Left colon (tissue), 2 donors: ENCODE measurements around the gene TESK2. TPM values are rescaled to one million over a fixed set of nuclear protein-coding genes. Genes with fewer than 3 reads are reported as not detected.

Experiments
- ATAC-seq: fragments of 200-7000 bp; cut with Tn5 transposase; one replicate; pipeline ENCODE4 v1.9.1; 2020; ENCODE audit warnings: mild to moderate bottlenecking, moderate library complexity
- DNase-seq, 2 donors: peaks; one replicate each; pipeline ENCODE4 v3.0.0-alpha.2; 2020
- intact Hi-C, 2 donors: fragments of 100-400 bp; cut with DNase I in 1 of 2; cut with micrococcal nuclease in 1 of 2; formaldehyde crosslinking; loops; one replicate each; pipeline versions ENCODE4 v1.11.2 to v1.14.0; 2022; cut with DNase I, micrococcal nuclease
- total RNA-seq, 2 donors: library from RNA; stranded (reverse); fragmentation: NEBNext Ultra II Directional; extraction: Animal tissue kit (Norgen Biotek cat#: 25700); gene quantifications; one replicate each; pipeline ENCODE4 v1.2.1, GENCODE V29; 2021
- donor health status: DM: no; HTN: no; CAD: no.
- donor health status: DM: yes; HTN: yes; CAD: no.

TESK2 gene
- total RNA-seq, 2 donors from 2014 or later: 8.4 to 17.5 TPM

DNA sequence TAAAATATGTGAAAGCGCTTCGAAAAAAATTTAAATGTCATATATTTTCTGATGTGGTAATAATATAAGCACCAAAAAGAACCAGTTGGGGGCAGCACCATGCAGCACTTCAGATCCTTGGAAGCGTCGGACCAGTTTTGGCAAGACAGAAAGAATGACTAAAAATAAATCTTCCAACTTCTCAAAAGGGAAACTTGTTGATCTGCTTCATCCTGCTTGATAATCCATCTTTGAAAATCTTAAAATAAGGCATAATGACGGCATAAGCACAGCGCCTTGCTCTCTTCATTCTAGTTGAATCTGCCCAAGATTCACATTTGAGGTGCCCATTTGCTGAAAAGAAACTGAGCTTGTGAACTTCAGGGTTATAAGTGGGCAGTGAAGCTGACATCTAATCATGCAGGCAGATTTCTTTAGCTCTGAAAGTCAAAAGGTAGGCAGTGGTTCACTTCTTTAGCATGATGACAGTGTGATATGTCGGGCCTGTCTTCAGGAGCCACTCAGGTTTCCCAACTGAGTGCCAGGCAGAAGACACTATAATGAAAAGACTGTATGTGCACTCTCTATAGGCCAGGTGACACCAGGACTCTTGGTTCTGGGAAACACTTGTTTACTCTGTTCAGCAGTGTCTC is 131.0 kb downstream of the TESK2 start:
- intact Hi-C loops: loop anchor here in 1 of 2 donors (2.0 to 5.0 kb wide), 2 partner anchors 131 to 212 kb away; partner anchors contain the start of gene TESK2
- peak; percentile 64 for ATAC-seq
- peak; percentile 48 to 76 for DNase-seq

DNA sequence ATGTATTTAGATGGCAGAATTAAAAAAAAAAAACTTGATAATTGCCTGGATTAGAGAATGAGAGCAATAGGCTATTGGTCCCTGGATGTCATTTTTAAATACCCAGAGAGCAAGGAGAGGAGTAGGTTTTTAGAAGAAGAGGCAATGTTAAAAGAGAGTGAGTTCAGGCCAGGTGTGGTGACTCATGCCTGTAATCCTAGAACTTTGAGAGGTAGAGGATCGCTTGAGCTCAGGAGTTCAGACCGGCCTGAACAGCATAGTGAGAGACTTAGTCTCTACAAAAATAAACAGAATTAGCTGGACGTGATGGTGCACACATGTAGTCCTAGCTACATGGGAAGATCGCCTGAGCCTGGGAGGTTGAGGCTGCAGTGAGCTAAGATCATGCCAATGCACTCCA is 134.8 kb downstream of the TESK2 start:
- DNase-seq (no peak), ATAC-seq (peak; percentile 36)
- intact Hi-C loops: loop anchor here in 1 of 2 donors (5.0 kb wide), 1 partner anchor 216 kb away; no protein-coding TSS in a partner anchor

DNA sequence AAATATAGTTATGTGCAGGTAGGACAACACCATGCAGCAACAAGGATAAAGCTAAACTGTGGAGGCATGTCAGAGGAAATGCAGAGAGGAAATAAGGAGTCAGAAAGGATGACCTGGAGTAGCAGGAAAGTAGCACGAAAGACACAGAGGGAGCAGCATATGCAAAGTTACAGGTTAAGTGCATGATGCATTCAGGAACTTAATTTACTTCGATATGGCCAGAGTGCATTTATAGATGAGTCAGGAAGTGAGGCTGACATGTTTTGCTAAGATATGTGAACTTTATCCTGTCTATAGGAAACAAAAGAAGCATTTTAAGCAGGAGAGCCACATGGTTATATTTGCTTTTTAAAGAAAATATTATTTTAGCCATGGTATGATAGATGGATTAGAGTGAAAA is 135.3 kb downstream of the TESK2 start:
- intact Hi-C loops: loop anchor here in 1 of 2 donors (5.0 kb wide), 1 partner anchor 217 kb away; no protein-coding TSS in a partner anchor
- no peak for DNase-seq
- ATAC-seq: peak; percentile 72

DNA sequence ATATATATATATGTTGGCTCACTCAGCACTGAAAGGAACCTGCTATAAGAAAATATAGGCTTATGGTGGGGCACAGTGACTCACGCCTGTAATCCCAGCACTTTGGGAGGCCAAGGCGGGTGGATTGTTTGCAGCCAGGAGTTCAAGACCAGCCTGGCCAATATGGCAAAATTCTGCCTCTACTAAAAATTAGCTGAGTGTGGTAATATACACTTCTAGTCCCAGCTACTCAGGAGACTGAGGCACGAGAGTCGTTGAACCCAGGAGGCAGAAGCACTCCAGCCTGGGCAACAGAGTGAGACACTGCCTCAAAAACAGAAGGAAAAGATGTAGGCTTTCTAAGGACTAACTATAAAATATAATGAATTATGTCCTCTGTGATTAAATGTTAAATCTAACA is 136.1 kb downstream of the TESK2 start:
- intact Hi-C loops: loop anchor here in 1 of 2 donors (5.0 kb wide), 1 partner anchor 217 kb away; no protein-coding TSS in a partner anchor
- ATAC-seq: no peak
- no peak for DNase-seq

DNA sequence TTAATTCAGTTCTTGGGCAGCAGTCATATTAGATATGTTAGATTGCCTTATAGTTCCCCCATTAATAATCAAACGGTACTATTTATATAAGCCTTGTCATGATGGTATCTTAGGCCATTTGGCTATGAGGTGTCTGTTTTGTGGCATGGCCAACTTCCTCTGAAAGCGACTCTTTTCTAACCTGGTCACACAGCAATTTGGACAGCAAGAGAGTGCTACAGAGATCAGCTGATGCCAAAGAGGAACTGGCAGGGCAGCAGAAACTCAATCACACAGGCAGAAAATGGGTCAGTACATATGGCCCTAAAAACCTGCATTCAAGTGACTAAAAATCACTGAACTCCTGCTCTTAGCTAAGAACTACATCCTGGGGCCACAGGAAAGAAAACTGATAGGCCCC is 137.3 kb downstream of the TESK2 start:
- intact Hi-C loops: no loop called here
- ATAC-seq: no peak
- no peak for DNase-seq

DNA sequence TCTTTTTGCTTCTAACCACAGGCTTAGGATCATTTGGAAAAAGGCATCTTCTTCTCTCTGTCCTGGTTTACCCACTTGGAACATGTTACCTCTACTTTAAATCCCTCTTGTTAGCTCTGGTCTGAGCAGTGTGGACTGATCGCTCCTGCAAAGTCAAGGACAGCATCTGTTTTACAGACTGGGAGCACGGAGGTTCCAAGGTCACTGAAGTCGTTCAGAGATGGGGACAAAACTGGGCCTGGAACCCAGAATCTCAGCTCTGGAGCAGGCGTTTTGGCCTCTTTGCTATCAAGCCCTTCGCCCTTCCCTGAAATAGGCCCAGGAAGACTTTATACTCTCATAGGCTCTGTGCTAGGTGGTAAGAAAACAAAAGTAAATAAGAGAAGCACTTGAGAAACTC is 139.5 kb downstream of the TESK2 start:
- intact Hi-C loops: no loop called here
- no peak for DNase-seq

DNA sequence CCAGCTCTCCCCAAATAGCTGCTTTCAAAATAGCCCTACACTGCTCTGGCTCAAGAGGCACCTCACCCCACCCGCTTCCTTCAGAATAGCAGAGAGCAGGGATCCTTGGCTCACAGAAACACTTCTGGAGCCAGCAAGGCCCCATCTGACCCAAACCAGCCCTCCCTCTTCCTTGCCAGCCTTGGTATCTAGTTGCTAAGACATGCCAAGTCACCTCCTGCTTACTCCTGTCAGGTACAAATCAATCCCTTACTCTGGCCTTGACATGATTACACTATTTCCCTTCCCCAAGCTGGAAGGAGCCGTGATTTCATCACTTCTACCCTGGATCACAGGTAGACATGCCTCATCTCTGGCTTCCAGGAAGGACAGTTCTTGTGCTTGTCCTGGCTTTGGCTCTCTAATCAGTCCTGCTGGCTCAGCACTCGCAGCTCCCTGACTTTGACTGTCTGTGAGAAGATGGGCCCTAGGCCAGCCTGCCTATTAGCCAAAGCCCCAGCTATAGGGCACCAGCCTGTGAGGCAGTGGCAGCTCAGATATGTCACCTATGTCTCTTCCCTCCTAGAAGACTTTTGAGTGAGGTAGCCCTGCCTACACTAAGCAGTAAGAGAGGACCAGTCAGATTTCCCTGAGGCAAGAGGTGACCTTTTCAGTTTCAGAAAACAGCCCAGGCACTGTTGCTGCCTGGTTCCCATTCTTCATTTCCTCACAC is 141.8 kb downstream of the TESK2 start:
- intact Hi-C loops: loop anchor here in 1 of 2 donors (10.0 kb wide), 1 partner anchor 146 kb away; the partner anchor contains the start of gene TESK2
- ATAC-seq (peak; percentile 13), DNase-seq (no peak)

More for the DNA sequence above, 139.5 kb downstream of the TESK2 start:
- ATAC-seq: no peak

DNA sequence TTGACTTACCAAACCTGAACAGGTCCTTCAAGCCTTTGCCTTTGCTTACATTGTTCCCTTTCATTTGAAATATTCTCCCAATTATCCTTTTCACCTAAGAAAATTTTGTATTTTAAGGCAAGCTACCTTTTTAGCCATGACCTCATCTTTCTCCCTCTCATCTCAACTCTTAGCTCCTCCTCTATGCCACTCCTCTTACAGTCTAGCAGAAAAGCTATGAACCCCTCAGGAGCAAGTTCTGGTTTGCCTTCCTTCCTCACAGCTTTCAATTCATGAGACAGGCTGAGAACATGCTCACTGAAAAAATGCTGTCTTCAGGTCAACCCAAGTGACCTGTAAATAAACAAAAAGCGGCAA is 142.4 kb downstream of the TESK2 start:
- no peak for DNase-seq
- no peak for ATAC-seq
- intact Hi-C loops: loop anchor here in 1 of 2 donors (10.0 kb wide), 1 partner anchor 146 kb away; the partner anchor contains the start of gene TESK2

DNA sequence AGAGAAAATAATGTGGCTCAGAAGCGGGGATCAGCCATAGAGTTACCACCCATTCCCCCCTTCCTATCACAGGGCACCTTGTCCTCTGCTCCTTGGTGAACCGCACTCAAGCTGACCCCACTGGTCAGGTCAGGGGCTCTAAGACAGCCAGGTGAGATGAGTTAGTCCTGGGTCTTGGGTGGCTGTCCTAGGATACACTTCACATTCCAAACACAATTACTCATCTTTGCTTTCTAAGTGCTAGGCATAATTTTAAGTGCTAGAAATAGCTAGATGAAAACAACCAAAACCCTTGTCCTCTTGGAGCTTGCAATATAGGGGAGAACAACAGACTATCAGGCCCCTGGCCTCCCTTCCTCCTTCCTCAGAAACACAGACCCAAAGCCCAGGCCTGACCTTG is 142.9 kb downstream of the TESK2 start:
- DNase-seq (no peak), ATAC-seq (no peak)
- intact Hi-C loops: loop anchor here in 1 of 2 donors (10.0 kb wide), 1 partner anchor 147 kb away; the partner anchor contains the start of gene TESK2

DNA sequence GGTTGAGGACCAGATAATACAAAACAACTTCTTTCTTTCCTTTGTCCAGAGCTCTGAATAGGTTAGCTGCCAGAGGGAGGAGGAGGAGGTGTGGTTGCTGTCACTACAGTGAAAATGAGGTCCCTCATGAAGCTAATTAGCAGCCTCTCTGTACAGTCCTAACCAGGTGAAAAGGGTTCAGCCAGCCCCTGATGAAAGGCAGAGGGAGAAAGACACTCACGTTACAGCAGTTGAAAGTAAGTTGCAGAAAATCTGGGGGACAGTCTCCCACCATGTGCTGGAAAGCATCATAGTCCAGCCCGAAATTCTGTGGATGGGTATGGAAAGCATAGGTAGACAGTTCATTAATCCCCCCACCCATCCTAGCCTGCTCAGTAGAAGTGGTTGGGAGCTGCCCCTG is 144.5 kb downstream of the TESK2 start:
- DNase-seq: no peak
- ATAC-seq: no peak
- intact Hi-C loops: loop anchor here in 1 of 2 donors (10.0 kb wide), 1 partner anchor 148 kb away; the partner anchor contains the start of gene TESK2

DNA sequence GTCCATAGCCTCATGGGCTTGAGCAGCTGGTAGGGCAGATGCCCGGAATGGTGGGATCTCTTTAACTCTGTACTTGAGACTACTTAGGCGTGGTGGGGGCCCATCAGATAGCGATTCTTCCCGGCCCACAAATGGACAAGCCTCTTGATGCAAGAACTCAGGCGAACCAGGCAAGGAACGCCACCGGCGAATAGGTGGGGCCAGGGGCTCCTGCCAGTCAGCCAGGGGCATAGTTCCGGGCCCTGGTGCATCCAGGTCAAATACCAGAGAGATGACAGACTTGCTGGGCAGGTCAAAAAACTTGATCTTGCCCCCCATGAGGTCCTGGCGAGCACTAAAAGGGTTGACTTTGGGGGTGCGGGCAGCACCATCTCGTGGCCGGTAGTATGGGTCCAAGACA is 145.9 kb downstream of the TESK2 start:
- DNase-seq (no peak), ATAC-seq (no peak)
- intact Hi-C loops: loop anchor here in 1 of 2 donors (10.0 kb wide), 1 partner anchor 150 kb away; the partner anchor contains the start of gene TESK2

DNA sequence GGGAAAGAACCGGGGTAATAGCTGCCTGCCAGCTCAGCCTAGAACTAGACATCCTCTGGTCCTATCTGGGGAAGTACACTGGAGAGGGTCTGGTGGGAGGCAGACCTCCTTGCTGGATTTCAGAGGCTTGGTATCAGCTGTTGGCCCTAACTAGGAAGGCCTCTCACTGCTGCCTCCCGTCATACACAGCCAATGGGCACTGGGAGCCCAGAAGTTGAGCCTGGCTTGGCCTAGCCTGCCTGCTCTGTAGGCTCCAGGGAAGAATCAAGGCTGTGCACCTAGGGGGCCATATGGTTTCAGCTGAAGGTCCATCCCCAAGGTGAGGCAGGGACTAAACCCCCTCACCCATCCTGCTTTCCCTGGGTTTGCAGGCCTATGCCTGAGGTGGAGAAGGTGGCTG is 146.5 kb downstream of the TESK2 start:
- ATAC-seq: no peak
- intact Hi-C loops: loop anchor here in 1 of 2 donors (10.0 kb wide), 1 partner anchor 150 kb away; the partner anchor contains the start of gene TESK2
- no peak for DNase-seq

DNA sequence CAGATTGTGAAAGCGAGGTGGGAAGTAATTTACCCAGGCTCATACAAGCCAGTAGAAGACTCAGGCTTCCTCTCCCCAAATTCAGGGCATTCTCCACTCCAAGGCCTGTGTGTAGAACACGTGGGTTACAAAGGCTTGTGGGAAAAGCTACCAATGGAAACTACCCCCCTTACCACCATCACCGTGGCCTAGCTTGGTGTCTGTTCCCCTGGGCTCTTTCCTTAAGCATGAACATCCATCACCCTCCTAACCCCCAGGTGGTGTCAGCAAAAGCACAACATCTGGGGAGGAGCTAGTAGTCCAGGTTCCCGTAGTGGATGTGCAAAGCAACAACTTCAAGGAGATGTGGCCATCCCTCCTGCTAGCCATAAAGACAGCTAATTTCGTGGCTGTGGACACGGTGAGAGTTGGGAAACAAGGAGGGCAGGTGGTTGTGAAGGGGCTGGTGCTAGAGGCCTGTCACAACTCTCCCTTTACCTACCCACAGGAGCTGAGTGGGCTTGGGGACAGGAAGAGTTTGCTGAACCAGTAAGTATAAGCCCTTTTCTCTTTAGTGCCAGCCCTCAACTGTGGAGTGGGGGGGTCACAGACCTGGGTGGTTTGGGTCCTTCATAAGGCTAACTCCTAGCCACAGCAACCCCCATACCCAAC is 150.0 kb downstream of the TESK2 start:
- intact Hi-C loops: loop anchor here in 1 of 2 donors (10.0 kb wide), 1 partner anchor 154 kb away; the partner anchor contains the start of gene TESK2
- DNase-seq: no peak
- ATAC-seq: no peak

DNA sequence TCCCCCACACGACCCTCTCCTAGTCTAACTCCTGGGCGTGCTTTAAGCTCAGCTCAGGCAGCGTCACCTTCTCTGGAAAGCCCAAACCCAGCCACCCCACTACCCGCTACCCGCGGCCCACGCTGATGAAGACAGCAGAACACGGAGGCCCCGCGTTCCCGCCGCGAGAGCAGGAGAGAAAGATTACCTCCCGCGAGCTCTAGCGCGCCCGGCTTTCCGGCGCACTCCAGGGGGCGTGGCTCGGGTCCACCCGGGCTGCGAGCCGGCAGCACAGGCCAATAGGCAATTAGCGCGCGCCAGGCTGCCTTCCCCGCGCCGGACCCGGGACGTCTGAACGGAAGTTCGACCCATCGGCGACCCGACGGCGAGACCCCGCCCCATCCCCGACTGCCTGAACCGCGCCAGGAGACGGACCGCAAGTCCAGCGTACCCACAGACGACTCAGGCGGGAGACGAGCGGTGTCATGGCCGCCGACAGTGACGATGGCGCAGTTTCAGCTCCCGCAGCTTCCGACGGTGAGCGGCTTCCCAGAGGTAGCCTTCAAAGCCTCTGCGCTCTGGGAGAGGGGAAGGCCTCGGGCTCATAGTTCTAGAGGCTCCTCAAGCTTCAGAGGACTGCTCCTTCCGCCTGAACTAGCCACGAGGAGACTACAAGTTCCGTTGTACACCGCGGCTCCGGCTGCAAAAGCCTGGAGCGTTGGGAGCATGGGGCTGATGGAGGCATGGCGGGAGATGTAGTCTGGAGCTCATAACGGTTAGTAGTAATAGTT is 151.0 kb downstream of the TESK2 start, which contains the start of the genes MUTYH and TOE1:
Gene MUTYH (minus strand): TSS at position 652 of the 770 bp plus-strand sequence. CDS start 5,935 bp downstream, outside the sequence.
Gene TOE1 (plus strand): TSS at position 382 of the 770 bp plus-strand sequence. CDS start 83 bp downstream, at position 465.
- ATAC-seq (peak; percentile 77), DNase-seq (peak; percentile 93 to 96)
- intact Hi-C loops: loop anchor here in 1 of 2 donors (10.0 kb wide), 1 partner anchor 155 kb away; the partner anchor contains the start of gene TESK2

DNA sequence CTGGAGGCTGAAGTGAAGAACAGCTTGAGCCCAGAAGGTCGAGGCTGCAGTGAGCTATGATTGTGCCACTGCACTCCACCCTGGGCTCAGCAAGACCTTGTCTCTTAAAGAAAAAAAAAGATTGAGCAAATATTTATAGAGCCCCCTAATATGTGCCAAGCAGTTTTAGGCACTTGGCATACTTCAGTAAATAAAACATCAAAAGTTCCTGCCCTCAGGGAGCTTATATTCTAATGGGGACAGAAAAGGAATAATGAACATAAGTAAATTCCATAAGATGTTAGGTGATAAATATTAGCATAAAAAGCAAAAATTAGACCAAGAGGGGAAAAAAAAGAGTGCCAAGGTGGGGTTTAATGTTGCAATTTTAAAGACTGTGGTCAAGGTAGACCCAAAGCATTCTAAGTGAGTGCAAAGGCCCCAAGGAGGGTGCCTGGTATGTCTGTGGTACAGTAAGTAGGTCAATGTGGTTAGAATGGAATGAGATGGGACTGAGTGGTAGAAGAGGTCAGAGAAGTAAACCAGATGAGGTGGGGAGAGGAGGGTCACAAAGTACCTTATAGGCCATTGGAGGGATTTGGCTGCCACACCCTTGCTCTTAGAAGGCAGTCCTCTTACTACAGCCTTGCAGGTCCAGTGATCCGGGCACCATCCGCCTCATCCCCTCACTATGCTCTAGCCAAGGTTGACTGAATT is 153.2 kb downstream of the TESK2 start:
- ATAC-seq (no peak), DNase-seq (peak in 1 of 2 donors; percentile 19)
- intact Hi-C loops: no loop called here

DNA sequence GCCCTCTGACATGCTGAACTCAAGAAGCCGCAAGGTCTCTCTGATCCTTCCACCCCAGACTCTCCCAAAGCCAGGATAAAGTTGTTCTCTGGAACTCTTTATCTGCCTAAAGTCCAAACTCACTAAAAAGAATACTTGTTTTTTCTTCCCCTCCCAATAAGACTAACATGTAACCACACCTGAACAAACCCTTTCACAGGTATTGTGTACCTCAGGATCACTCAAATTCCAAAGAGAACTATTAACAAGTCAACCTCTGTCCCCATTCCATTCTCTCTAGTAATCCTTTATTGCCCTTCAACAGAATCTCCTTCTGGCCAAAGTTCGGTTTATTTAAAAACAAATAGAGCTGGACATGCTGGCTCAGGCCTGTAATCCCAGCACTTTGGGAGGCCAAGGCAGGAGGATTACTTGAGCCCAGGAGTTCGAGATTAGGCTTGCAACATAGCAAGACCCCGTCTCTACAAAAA is 155.1 kb downstream of the TESK2 start:
- DNase-seq (no peak), ATAC-seq (peak; percentile 69)
- intact Hi-C loops: no loop called here
